Nephron (organoid): Measurements from ENCODE around the gene KCNH3.

Experiments used
- H3K27ac Mint-ChIP-seq, 3 experiments: 2 replicates each; pipeline ENCODE4 v1.8.0; 2020; ENCODE audit warnings: mixed read lengths in 3 of 3, mild to moderate bottlenecking in 2 of 3, moderate library complexity in 1 of 3
- H3K27me3 Mint-ChIP-seq: 2 replicates; pipeline ENCODE4 v1.8.0; 2021; ENCODE audit warnings: low read depth, mild to moderate bottlenecking, moderate library complexity, mixed read lengths
- H3K36me3 Mint-ChIP-seq: 2 replicates; pipeline ENCODE4 v1.8.0; 2020; ENCODE audit warnings: low read depth, mixed read lengths
- H3K4me1 Mint-ChIP-seq: 2 replicates; pipeline ENCODE4 v1.8.0; 2020; ENCODE audit warnings: mixed read lengths
- H3K4me3 Mint-ChIP-seq, 3 experiments: 2 replicates each; pipeline ENCODE4 v1.8.0; 2020; ENCODE audit warnings: mild to moderate bottlenecking in 3 of 3, mixed read lengths in 3 of 3, moderate library complexity in 2 of 3
- H3K9me3 Mint-ChIP-seq: 2 replicates; pipeline ENCODE4 v1.8.0; 2020; ENCODE audit warnings: mixed read lengths
- CTCF ChIP-seq, 3 experiments: fragments of 200-600 bp; sonication (generic); IDR thresholded peaks; one replicate each; pipeline ENCODE4 v1.5.0; 2021; ENCODE audit warnings: antibody characterized with exemption in 3 of 3; ENCODE audit not compliant: unreplicated experiment in 3 of 3

KCNH3 gene

GRCh38 chr12:49567611-49568441 is 29.0 kb downstream of the KCNH3 start, which contains the start of gene MCRS1:
MCRS1 (minus strand) TSS chr12:49568142; CDS start chr12:49566731, 1,411 bp downstream.
- Mint-ChIP-seq H3K9me3 (no peaks in the 10 kb centered on the region), H3K36me3 (peaks cover 25% of the 10 kb centered on the region), H3K27ac (peak within 1 kb of the TSS; percentile 91 to 98 (median 97)), H3K27me3 (no peaks in the 10 kb centered on the region), H3K4me3 (peak within 1 kb of the TSS; percentile 98 to 99 (median 98)), H3K4me1 (peaks cover 48% of the 10 kb centered on the region)
- no peak for TF ChIP-seq CTCF (IDR thresholded peaks at IDR 0.05; ENCODE audit: unreplicated experiment in 3 of 3)

GRCh38 chr12:49568442-49569162 is 29.8 kb downstream of the KCNH3 start:
- Mint-ChIP-seq H3K4me3 (peak overlapping the region; percentile 98 to 99 (median 98)), H3K36me3 (peaks cover 27% of the 10 kb centered on the region), H3K9me3 (no peaks in the 10 kb centered on the region), H3K27ac (peak overlapping the region; percentile 91 to 98 (median 97)), H3K4me1 (peaks cover 48% of the 10 kb centered on the region), H3K27me3 (no peaks in the 10 kb centered on the region)
- no peak for TF ChIP-seq CTCF (IDR thresholded peaks at IDR 0.05; ENCODE audit: unreplicated experiment in 3 of 3)

GRCh38 chr12:49577589-49578315 is 38.9 kb downstream of the KCNH3 start:
- Mint-ChIP-seq H3K27ac (no peak overlapping the region), H3K36me3 (peaks cover 33% of the 10 kb centered on the region), H3K4me3 (no peak overlapping the region), H3K9me3 (no peaks in the 10 kb centered on the region), H3K27me3 (no peaks in the 10 kb centered on the region), H3K4me1 (peaks cover 25% of the 10 kb centered on the region)
- no peak for TF ChIP-seq CTCF (IDR thresholded peaks at IDR 0.05; ENCODE audit: unreplicated experiment in 3 of 3)

GRCh38 chr12:49578471-49579112 is 39.8 kb downstream of the KCNH3 start:
- peaks cover 34% of the 10 kb centered on the region for H3K4me1 Mint-ChIP-seq
- H3K4me3 Mint-ChIP-seq, result no peak overlapping the region
- H3K27me3 Mint-ChIP-seq, result no peaks in the 10 kb centered on the region
- H3K27ac Mint-ChIP-seq, result no peak overlapping the region
- peaks cover 30% of the 10 kb centered on the region for H3K36me3 Mint-ChIP-seq
- no peak for TF ChIP-seq CTCF (IDR thresholded peaks at IDR 0.05; ENCODE audit: unreplicated experiment in 3 of 3)
- H3K9me3 Mint-ChIP-seq, result no peaks in the 10 kb centered on the region

GRCh38 chr12:49580572-49581535 is 42.0 kb downstream of the KCNH3 start:
- no peaks in the 10 kb centered on the region for H3K9me3 Mint-ChIP-seq
- H3K4me3 Mint-ChIP-seq, result no peak overlapping the region
- H3K27ac Mint-ChIP-seq, result peak overlapping the region; percentile 5 to 29 (median 21)
- no peaks in the 10 kb centered on the region for H3K27me3 Mint-ChIP-seq
- peak; percentile 77 to 91 (median 89) for TF ChIP-seq CTCF (IDR thresholded peaks at IDR 0.05; ENCODE audit: unreplicated experiment in 3 of 3)
- H3K4me1 Mint-ChIP-seq, result peaks cover 54% of the 10 kb centered on the region
- peaks cover 25% of the 10 kb centered on the region for H3K36me3 Mint-ChIP-seq
